GM10266 (cell line): Measurements from ENCODE around the gene APLF.

Source experiments
- DNase-seq: peaks from one replicate; pipeline ENCODE4 v3.0.0; 2012; ENCODE audit errors: extremely low spot score
- TF ChIP-seq, protein P1 (sequence below): IDR thresholded peaks from 2 replicates; pipeline ENCODE4 v1.5.1; 2012; ENCODE audit warnings: mild to moderate bottlenecking, low read depth; ENCODE audit not compliant: control insufficient read depth, insufficient read depth; ENCODE audit errors: missing control alignments

The APLF gene

DNA sequence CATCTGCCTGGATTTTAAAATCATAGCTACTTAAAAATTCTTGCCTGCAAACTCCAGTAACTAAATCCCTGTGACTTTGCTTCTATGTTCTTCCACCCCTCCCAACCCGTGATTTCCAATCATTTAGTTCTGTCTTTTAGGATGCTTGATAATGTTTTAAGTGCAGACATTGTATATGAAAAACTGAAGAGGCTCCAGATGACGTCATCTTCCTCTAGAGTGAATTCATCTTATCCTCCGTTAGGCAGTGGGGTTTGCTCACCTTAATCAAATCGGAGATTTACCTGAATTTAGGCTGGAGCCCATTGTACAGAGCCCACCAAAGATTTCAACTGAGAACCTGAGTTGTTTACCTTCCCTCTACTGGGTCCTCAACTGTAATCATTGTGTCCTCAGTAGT lies 11.2 kb upstream of the APLF start:
- DNase-seq, result no peak
- TF ChIP-seq, protein P1, sequence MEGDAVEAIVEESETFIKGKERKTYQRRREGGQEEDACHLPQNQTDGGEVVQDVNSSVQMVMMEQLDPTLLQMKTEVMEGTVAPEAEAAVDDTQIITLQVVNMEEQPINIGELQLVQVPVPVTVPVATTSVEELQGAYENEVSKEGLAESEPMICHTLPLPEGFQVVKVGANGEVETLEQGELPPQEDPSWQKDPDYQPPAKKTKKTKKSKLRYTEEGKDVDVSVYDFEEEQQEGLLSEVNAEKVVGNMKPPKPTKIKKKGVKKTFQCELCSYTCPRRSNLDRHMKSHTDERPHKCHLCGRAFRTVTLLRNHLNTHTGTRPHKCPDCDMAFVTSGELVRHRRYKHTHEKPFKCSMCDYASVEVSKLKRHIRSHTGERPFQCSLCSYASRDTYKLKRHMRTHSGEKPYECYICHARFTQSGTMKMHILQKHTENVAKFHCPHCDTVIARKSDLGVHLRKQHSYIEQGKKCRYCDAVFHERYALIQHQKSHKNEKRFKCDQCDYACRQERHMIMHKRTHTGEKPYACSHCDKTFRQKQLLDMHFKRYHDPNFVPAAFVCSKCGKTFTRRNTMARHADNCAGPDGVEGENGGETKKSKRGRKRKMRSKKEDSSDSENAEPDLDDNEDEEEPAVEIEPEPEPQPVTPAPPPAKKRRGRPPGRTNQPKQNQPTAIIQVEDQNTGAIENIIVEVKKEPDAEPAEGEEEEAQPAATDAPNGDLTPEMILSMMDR, result no peak

DNA sequence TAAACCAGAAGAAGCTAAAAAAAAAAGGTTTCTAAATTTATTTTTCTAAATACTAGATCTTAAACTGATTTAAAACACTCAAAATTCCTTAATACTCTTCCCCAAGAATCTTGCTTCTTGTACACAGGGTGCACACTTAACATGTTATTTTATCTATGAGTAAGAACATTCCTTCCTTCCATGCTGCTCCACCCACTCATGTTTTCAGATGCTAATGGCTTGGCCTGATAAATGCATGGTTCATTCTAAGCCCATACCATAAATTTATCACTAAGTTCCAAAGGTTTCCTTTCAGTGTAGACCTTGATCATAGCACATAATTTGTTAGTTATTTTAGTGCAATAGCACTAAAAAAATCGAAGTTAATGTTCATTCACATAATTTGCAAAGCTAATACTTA lies 8.4 kb upstream of the APLF start:
- DNase-seq, result no peak
- TF ChIP-seq, protein P1, result no peak

DNA sequence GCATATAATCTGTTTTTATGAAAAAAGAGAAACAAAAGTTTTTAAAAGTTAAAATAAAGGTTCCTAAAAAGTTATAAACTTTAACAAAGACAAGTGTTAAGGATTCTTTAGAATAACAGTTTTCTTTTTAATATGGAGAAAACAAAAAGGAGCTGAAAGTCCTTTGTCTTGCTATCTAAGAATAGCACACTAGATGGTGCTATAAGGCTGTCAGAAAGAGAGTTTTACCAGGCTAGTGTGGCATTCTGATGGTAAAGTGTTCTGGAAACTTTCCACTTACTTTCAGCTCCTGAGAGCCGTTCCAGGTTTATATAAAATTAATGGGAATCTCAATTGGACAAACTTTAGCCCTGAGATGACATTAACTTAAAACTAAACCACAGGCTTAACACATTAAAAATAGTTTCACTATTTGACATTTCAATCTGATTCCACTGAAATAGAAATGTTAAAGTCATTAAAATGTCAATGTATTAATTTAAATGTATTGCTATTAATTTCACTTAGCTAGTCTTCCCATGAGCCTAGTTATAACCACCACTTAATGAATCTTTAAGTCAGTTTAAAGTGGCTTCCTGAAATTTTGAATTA lies 4.0 kb upstream of the APLF start:
- TF ChIP-seq, protein P1, result peak; percentile 50
- peak; percentile 53 for DNase-seq

DNA sequence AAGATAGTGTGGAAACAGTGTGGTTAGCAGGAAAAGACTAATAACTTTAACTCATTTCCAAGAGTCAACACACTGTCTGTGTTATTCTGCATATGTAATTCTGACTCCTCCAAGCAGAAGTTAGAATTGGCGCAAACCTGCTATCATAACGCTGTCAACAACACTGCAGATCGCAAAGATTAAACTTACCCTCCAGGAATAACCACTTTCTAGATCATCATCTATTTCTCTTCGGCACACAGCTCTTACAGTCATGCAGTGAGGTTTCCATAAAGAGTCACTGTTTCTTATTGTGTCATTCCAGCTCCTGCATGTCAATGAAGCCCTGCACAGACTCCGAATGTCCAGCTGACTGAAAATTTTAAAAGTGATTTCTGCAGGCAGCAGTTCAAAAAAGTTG lies 2.7 kb upstream of the APLF start:
- no peak for DNase-seq
- TF ChIP-seq, protein P1, result no peak

DNA sequence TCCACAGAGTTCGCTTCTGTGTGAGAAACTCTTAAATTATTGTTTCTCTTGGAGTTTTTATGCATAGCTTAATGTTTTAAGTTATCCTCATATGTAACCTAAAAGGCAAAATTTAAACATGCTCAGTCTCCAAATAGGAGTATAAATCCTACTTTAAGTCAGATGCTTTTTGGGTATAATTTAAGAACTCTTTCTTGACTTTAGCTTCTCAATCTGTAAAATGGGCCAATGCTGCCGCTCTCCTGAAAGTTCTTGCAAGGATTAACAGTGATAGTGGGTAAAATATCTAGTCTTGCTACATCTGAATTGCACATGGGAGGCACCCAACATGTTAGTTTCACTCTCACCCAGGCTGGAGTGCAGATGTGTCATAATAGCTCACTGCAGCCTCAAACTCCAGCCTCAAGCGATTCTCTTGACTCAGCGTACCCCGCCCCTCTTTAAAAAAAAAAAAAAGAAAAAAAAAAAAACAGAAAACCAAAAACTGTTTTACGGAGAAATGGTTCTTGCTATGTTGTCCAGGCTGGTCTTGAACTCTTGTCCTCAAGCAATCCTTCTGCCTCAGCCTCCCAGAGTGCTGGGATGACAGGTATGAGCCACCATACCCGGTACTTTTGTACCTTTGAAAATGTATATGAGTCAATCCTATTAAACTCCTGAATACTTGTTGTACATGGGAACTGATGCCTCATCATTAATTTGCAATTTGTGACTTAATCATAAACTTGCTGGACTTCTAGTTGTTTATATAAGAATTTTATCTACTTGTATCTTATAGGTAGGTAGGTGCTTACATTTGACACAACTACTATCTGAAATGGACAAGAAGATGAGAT lies 2.1 kb upstream of the APLF start:
- no peak for DNase-seq
- TF ChIP-seq, protein P1, result no peak

DNA sequence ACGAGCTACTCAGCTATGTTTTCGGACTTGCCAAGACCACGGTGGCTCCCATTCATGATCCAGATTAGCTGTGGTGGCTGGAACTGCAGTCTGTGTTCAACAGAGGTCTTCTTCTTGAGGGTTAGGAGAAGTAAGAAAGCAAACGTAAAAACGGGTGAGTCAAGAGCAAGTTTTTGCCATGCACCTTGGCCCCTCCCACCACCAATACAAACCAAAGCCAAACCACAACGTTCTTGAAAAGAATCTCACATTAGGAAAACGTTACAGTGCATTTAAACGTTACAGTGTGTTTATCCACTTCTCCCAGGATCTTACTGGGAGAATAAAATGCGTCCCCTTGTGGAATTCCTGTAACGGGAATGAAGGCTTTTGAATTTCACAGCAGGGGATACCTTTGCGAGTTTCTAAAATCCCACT lies 1.0 kb upstream of the APLF start:
- peak; percentile 15 for DNase-seq
- TF ChIP-seq, protein P1, result no peak

DNA sequence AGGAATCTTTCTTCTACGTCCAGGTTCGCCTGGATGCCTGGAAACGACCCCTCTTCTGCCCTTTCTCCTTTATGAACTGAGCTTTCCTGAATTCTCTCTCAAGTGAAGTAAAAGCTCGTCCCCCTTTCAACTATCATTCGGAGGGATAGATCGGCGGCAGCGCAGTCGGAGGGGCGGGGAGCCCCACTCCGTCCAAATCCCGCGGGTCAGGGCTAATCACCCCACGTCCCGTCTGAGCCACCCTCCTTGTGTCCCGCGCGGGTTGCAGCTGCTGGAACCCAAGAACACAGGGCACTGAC lies 658 bp upstream of the APLF start:
- no peak for DNase-seq

More for the DNA sequence above, 658 bp upstream of the APLF start:
- TF ChIP-seq, protein P1, result no peak
